A172 (cell line): Measurements from ENCODE around the gene HLA-DMA. TPM values are rescaled to one million over a fixed set of nuclear protein-coding genes. Genes with fewer than 3 reads are reported as not detected.
A peak's percentile ranks its signal among the peaks of the same experiment; 100 is the strongest.

Experiments
- DNase-seq: peaks from one replicate; pipeline ENCODE4 v3.0.0-alpha.2; 2015; ENCODE audit warnings: low spot score
- total RNA-seq: library from RNA; depleted of rRNA; stranded (reverse); fragments of >200 nt; shearing (Covaris generic); gene quantifications from 2 replicates; pipeline ENCODE4 v1.2.3, GENCODE V29; 2014; rRNA removed

HLA-DMA gene
- 0.78 and 1.2 TPM in 2 replicates for total RNA-seq

GRCh38 chr6:32952817-32953739 is at the start of gene HLA-DMA:
TSS of gene HLA-DMA (minus strand) at chr6:32953097. CDS start at chr6:32953036, 61 bp downstream.
- peak; percentile 87 for DNase-seq

- no peak for DNase-seq
These were observed 48.8 kb upstream of the HLA-DMA start for GRCh38 chr6:33001685-33002084.

GRCh38 chr6:33000055-33000454 is 47.2 kb upstream of the HLA-DMA start:
- DNase-seq: no peak

- no peak for DNase-seq
These were observed 42.6 kb upstream of the HLA-DMA start for GRCh38 chr6:32995448-32995847.

GRCh38 chr6:32993363-32993973 is 40.6 kb upstream of the HLA-DMA start:
- DNase-seq: no peak

DNA sequence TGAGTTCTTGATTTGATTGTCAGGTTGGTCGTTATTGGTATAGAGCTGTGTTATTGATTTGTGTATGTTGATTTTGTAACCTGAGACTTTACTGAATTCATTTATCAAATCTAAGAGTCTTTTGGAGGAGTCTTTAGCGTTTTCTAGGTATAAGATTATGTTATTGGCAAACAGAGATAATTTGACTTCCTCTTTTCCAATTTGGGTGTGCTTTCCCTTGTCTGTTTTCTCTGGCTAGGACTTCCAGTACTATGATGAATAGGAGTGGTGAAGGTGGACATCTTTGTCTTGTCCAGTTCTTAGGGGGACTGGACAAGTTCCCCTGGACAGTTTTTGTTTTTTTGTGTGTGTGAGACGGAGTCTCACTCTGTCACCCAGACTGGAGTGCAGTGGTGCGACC is 39.1 kb upstream of the HLA-DMA start:
- DNase-seq: no peak

DNA sequence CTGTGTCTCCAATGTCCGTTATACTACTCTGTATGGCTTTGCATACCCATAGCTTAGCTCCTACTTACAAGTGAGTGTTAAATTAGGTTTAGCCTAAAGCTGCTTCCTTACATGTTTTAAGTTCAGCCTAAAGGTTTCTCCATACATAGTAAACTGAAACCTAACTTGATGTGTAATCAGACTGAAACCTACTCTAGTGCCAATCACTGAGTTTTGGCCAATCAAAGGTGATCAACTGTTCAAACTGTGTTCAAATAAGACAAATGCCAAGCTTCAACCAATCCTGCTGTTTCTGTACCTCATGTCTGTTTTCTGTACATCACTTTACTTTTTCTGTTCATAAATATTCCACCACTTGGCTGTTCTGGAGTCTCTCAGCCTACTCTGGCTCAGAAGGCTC is 36.5 kb upstream of the HLA-DMA start:
- DNase-seq: no peak

DNA sequence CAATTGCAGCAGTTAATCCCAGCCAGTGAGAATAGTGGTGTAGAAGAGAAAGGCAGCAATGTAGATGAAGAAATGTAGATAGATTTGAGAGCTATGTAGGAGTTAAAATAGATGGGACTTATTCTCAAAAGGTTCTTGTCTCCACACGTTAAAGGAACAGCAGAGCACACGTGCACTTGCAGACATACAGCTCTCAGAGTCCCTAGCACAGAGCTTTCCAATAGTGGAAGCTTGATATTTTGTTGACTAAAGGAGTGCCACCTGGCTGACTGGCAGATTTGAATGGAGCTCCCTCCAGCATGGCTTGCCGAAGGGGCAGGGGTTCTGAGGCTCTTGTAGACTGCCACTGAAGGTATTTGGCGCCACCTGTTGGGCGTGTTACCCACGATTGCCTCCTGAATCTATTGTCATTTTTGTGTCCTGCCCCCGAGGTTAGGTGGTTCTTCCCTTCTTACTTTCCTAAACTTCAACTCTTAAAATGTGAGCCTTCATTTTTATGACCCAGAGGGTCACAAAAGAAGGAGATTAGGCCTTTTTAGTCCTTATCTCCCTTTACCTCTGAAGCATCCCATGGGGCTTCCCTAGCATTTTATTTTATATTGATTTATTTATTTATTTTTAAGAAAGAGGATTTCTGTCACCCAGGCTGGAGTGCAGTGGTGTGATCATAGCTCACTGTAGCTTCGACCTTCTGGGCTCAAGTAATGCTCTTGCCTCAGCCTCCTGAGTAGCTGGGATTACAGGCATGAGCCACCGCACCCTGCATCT is 31.9 kb upstream of the HLA-DMA start:
- DNase-seq: peak; percentile 79

DNA sequence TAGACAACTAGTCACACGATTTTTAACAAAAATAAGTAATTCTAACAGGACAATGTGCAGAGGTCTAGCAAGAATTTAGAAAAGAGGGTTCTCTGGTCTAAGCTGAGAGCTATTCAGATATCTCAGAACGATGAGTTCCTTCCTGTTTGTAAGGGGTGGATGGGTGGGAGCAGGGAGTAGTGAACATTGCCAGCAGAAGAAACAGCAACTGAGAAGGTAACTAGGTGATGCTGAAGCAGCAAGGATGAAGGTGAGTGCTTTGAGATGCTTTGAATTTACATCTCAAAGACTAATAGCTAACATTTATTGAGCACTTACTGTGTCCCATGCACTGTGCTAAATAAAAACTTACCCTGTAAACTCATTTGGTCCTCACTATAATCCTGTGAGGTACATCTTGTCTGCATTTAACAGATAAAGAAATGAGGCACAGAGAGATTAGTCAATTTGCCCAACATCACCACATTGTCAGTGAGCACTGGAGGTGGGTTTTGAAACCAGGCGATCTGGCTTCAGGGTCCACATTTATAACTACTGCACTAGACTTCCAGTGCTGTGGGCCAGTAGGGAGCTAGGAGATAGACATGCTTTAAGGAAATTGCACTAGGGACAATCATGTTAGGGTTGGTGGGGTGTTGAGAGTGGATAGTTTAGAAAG is 31.2 kb upstream of the HLA-DMA start:
- no peak for DNase-seq

- no peak for DNase-seq
These were observed 30.6 kb upstream of the HLA-DMA start for GRCh38 chr6:32983493-32983848.

DNA sequence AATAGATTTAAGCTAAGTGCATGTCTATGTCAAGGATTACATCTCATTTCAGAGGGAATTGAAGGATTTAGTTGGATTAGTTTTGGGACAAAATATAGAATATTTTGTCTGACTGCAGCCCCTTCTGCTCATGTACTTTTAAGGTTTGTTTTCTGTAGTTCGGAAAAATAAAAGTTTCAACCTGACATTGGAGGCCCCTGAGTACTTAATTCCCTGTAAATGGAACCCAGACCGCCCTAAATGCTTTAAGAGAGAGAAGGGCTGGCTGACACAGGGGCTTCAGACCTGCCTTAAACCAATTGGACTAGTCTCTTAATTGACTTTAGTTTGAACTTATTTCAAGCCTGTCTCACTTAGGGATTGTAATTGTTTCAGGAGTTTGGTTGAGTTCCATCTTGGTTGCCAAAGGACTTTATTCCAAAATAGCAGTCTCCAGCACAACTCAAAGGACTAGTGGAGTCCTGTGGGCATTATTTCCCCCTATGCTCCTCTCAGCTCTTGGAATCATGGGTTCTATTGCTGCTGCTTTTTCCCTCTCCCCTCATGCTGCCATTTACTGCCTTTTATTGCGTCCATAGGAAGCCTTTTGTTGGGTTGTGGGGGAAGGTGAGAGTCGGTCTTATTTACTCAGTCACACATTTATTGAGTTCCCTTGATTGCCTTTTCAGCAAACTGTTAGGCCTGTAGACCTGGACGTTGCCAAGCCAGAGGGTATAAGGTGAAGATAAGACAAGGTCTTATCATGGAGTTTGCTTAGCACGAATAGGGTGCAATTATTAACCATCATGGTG is 30.0 kb upstream of the HLA-DMA start:
- DNase-seq: no peak

DNA sequence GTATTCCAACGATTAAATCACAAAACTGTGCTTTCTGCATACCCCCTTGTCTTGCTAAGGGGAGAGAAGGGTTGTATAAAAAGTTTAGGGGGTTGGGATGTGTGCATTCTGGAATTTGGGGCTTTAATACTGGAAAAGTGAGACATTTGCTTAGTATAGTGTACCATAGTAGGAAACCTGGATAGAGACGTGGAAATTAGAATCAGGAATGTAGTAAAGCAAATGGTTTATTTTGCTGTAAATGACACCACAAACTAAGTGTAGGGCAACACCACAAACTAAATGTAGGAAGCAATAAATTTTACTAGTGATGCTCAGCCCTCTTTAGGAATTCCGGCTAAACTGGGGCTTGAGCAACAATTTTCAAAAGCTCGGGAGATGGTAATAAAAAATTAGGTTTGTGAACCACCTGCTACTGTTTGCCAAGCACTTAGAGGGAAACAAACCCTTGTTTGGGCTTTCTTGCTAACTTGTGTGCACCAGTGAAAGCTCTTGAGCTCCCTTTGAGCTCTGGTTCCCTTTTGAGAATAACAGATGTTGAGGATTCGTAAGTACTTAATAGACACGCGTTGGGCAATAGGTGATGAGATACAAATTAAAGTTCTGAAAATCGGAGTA is 29.3 kb upstream of the HLA-DMA start:
- no peak for DNase-seq

- DNase-seq: no peak
These were observed 27.7 kb upstream of the HLA-DMA start for GRCh38 chr6:32980488-32981038.

DNA sequence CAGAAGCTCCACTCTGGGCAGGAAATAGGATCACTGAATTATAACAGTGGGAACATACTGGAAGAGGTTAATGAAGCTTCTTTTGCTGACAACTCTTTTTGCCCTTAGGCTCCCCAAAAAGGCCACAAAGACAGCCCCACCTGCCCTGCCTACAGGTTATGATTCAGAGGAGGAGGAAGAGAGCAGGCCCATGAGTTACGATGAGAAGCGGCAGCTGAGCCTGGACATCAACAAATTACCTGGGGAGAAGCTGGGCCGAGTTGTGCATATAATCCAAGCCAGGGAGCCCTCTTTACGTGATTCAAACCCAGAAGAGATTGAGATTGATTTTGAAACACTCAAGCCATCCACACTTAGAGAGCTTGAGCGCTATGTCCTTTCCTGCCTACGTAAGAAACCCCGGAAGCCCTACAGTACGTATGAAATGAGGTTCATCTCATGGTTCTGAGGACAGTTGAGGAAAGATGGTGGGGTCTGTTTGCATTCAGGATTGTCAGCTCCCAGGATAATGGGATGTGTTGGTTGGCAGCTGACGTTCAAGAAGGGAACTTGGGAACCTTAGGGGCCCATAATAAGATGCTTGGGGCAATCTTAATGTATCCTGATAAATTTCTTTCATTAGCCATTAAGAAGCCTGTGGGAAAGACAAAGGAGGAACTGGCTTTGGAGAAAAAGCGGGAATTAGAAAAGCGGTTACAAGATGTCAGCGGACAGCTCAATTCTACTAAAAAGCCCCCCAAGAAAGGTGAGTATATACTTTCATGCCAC is 27.0 kb upstream of the HLA-DMA start:
- DNase-seq: no peak

GRCh38 chr6:32977953-32978324 is 25.0 kb upstream of the HLA-DMA start:
- no peak for DNase-seq

DNA sequence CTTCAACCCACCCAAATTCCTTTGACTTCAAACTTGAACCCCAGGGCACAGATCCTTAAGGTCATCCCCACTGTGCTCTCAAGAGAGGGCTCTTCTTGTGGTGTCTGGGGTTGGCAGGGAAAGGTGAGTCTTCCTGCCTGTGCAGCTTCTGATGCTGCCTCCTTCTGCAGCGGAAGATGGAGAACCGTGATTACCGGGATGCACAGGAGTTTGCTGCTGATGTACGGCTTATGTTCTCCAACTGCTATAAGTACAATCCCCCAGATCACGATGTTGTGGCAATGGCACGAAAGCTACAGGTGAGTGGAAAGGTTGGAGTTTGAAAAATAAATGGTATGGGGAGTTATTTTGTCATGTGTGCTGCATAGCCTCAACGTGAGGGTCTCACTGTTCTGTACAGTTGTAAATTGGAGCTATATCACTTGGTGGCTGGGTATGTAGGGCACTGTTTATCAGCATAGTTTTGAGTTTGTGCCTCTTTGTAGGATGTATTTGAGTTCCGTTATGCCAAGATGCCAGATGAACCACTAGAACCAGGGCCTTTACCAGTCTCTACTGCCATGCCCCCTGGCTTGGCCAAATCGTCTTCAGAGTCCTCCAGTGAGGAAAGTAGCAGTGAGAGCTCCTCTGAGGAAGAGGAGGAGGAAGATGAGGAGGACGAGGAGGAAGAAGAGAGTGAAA is 24.5 kb upstream of the HLA-DMA start:
- DNase-seq: no peak

DNA sequence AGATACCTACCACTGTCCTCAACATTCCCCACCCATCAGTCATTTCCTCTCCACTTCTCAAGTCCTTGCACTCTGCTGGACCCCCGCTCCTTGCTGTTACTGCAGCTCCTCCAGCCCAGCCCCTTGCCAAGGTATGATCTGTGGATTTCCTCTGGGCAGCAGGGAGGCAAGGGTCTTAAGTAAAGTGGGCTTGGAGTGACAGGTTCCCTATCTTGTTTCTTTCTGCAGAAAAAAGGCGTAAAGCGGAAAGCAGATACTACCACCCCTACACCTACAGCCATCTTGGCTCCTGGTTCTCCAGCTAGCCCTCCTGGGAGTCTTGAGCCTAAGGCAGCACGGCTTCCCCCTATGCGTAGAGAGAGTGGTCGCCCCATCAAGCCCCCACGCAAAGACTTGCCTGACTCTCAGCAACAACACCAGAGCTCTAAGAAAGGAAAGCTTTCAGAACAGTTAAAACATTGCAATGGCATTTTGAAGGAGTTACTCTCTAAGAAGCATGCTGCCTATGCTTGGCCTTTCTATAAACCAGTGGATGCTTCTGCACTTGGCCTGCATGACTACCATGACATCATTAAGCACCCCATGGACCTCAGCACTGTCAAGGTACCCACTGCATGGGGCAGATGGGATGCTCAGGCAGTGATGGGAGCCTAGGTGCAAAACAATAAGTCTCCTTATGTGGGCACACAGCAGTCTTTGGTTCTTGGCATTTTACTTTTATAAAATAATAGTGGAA is 23.6 kb upstream of the HLA-DMA start:
- DNase-seq: no peak

- DNase-seq: no peak
These were observed 23.0 kb upstream of the HLA-DMA start for GRCh38 chr6:32975886-32976285.
